HG03280 (cell line): Measurements from ENCODE around the gene DGKG.
A peak's percentile ranks its signal among the peaks of the same experiment; 100 is the strongest.

Source experiments
- ATAC-seq: cut with Tn5 transposase; IDR thresholded peaks from one replicate; pipeline ENCODE4 v1.9.1; 2021; ENCODE audit warnings: mild to moderate bottlenecking, moderate library complexity; ENCODE audit not compliant: unreplicated experiment

Gene DGKG

GRCh38 chr3:186368176-186368575, 6.1 kb upstream of the DGKG start:
- no peak for ATAC-seq

GRCh38 chr3:186367631-186368030, 5.6 kb upstream of the DGKG start:
- no peak for ATAC-seq

GRCh38 chr3:186366206-186366605, 4.2 kb upstream of the DGKG start:
- ATAC-seq = no peak

GRCh38 chr3:186365202-186365974, 3.4 kb upstream of the DGKG start:
- no peak for ATAC-seq

GRCh38 chr3:186362988-186363387, 954 bp upstream of the DGKG start:
- no peak for ATAC-seq

- ATAC-seq = no peak
Observed at GRCh38 chr3:186362537-186362842, 456 bp upstream of the DGKG start.

GRCh38 chr3:186361246-186361761, 730 bp downstream of the DGKG start:
- ATAC-seq = peak; percentile 8

- no peak for ATAC-seq
Observed at GRCh38 chr3:186360779-186361178, 1.3 kb downstream of the DGKG start.

- no peak for ATAC-seq
Observed at GRCh38 chr3:186359078-186359477, 3.0 kb downstream of the DGKG start.

GRCh38 chr3:186356152-186356551, 5.9 kb downstream of the DGKG start:
- no peak for ATAC-seq

- no peak for ATAC-seq
Observed at GRCh38 chr3:186354100-186354499, 7.9 kb downstream of the DGKG start.

GRCh38 chr3:186352369-186352768, 9.7 kb downstream of the DGKG start:
- no peak for ATAC-seq

GRCh38 chr3:186342197-186342596, 19.8 kb downstream of the DGKG start:
- ATAC-seq = no peak

GRCh38 chr3:186340204-186340603, 21.8 kb downstream of the DGKG start:
- ATAC-seq = no peak

- ATAC-seq = no peak
Observed at GRCh38 chr3:186339180-186339918, 22.7 kb downstream of the DGKG start.

GRCh38 chr3:186333256-186333655, 28.8 kb downstream of the DGKG start:
- no peak for ATAC-seq

- ATAC-seq = no peak
Observed at GRCh38 chr3:186330772-186331460, 31.1 kb downstream of the DGKG start.

- no peak for ATAC-seq
Observed at GRCh38 chr3:186329589-186329988, 32.4 kb downstream of the DGKG start.

- ATAC-seq = no peak
Observed at GRCh38 chr3:186327912-186328487, 34.0 kb downstream of the DGKG start.

- no peak for ATAC-seq
Observed at GRCh38 chr3:186322761-186323160, 39.3 kb downstream of the DGKG start.

GRCh38 chr3:186321746-186322145, 40.3 kb downstream of the DGKG start:
- no peak for ATAC-seq
